GM12872 (cell line): ENCODE data around the gene E2F3.

Experiments
- CTCF ChIP-seq: IDR thresholded peaks from 3 replicates; pipeline ENCODE4 v1.5.1; 2011; ENCODE audit warnings: low read depth, mild to moderate bottlenecking, low read length, moderate library complexity; ENCODE audit not compliant: insufficient read depth

The E2F3 gene

GRCh38 chr6:20459682-20460081 lies 58.0 kb downstream of the E2F3 start:
- no peak for TF ChIP-seq CTCF

GRCh38 chr6:20461576-20461975 lies 59.9 kb downstream of the E2F3 start:
- TF ChIP-seq CTCF, result no peak

- TF ChIP-seq CTCF, result no peak
These were observed 61.7 kb downstream of the E2F3 start for GRCh38 chr6:20463396-20463795.

- TF ChIP-seq CTCF, result no peak
These were observed 62.4 kb downstream of the E2F3 start for GRCh38 chr6:20464041-20464440.

GRCh38 chr6:20464847-20465246 lies 63.2 kb downstream of the E2F3 start:
- no peak for TF ChIP-seq CTCF

GRCh38 chr6:20467437-20467836 lies 65.8 kb downstream of the E2F3 start:
- TF ChIP-seq CTCF, result no peak

- no peak for TF ChIP-seq CTCF
These were observed 66.5 kb downstream of the E2F3 start for GRCh38 chr6:20468209-20468608.

GRCh38 chr6:20472748-20473147 lies 71.1 kb downstream of the E2F3 start:
- TF ChIP-seq CTCF, result no peak
